Activated CD8-positive, alpha-beta T cell treated with anti-CD3 and anti-CD28 coated beads for 36 hours (primary cell): Measurements from ENCODE around the gene PRR5. TPM values are rescaled to one million over a fixed set of nuclear protein-coding genes. Genes with fewer than 3 reads are reported as not detected.

ENCODE experiments used
- ATAC-seq: fragments of 200-7000 bp; cut with Tn5 transposase; one replicate; pipeline ENCODE4 v1.10.0; 2021; ENCODE audit warnings: mild to moderate bottlenecking, moderate library complexity
- CTCF ChIA-PET: fragments of 350-600 bp; sonication (Branson Sonifier 250); formaldehyde crosslinking; loops from one replicate; lab custom pipeline; 2021; ENCODE audit warnings: antibody characterized with exemption; lab: Charles Lee
- POLR2A ChIA-PET: fragments of 350-600 bp; sonication (Branson Sonifier 250); formaldehyde crosslinking; loops from one replicate; lab custom pipeline; 2021; ENCODE audit warnings: antibody characterized with exemption; lab: Charles Lee
- DNase-seq: peaks from one replicate; pipeline ENCODE4 v3.0.0-alpha.2; 2020
- H3K27ac Mint-ChIP-seq: one replicate; pipeline ENCODE4 v1.8.0; 2021; ENCODE audit warnings: mild to moderate bottlenecking, mixed read lengths
- H3K27me3 Mint-ChIP-seq: one replicate; pipeline ENCODE4 v1.8.0; 2021; ENCODE audit warnings: mixed read lengths
- H3K36me3 Mint-ChIP-seq: one replicate; pipeline ENCODE4 v1.8.0; 2021; ENCODE audit warnings: low read depth, mixed read lengths
- H3K4me1 Mint-ChIP-seq: one replicate; pipeline ENCODE4 v1.8.0; 2021; ENCODE audit warnings: low read depth, mixed read lengths
- H3K4me3 Mint-ChIP-seq: one replicate; pipeline ENCODE4 v1.8.0; 2021; ENCODE audit warnings: mild to moderate bottlenecking, moderate library complexity, mixed read lengths
- H3K9me3 Mint-ChIP-seq: one replicate; pipeline ENCODE4 v1.8.0; 2021; ENCODE audit warnings: mixed read lengths
- intact Hi-C: fragments of 100-400 bp; cut with micrococcal nuclease; formaldehyde crosslinking; loops from one replicate; pipeline ENCODE4 v1.10.0; 2022
- total RNA-seq, 2 experiments: library from RNA; stranded (reverse); gene quantifications; one replicate each; pipeline ENCODE4 v1.2.3, GENCODE V29; 2021
- TF ChIP-seq, protein P1 (sequence below): fragments of 200-600 bp; IDR thresholded peaks from one replicate; pipeline ENCODE4 v1.8.0; 2022; ENCODE audit warnings: antibody characterized with exemption, mild to moderate bottlenecking

Gene PRR5
- total RNA-seq, 2 experiments from 2014 or later = 26.8 to 27.3 TPM

DNA sequence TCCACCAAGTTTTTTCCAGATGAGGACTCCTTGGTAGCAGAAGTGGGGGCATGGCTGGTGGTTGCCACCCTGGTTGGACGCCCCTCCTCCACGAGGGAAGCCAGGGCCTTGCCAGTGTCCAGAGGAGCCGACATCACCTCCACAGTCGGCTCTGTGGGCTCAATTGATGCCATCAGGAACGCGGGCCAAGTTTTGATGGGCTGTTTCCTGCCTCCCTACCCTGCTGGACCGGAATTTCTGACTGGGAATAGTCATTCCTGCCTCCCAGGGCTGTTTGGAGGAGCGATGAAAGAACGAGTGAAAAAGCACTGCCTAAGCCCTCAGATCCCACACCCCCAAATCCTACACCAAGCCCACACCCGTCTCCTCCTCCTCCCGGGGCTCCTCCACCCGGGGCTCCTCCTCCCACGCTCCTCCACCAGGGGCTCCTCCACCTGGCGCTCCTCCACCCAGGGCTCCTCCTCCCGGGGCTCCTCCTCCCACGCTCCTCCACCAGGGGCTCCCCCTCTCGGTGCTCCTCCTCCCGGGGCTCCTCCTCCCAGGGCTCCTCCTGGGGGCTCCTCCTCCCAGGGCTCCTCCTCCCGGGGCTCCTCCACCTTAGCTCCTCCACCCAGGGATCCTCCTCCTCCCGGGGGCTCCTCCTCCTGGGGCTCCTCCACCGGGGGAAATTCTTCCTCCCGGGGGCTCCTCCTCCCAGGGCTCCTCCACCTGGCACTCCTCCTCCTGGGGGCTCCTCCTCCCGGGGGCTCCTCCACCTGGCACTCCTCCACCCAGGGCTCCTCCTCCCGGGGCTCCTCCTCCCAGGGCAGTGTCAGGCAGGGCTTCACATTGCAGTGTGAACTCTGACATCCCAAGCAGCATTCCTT is 10.0 kb upstream of the PRR5 start:
- ATAC-seq (no peak), DNase-seq (no peak)
- intact Hi-C loops = no loop called here
- Mint-ChIP-seq H3K9me3 (no peaks in the 10 kb centered on the region), H3K36me3 (no peaks in the 10 kb centered on the region), H3K27me3 (no peaks in the 10 kb centered on the region), H3K4me3 (no peak overlapping the region), H3K27ac (no peak overlapping the region), H3K4me1 (peaks cover 5% of the 10 kb centered on the region)
- CTCF ChIA-PET = no interaction called here
- POLR2A ChIA-PET = interaction anchor here (1.4 kb wide), 1 partner anchor 11 kb away, joined by 3 read pairs; no protein-coding TSS in a partner anchor
- TF ChIP-seq, protein P1, sequence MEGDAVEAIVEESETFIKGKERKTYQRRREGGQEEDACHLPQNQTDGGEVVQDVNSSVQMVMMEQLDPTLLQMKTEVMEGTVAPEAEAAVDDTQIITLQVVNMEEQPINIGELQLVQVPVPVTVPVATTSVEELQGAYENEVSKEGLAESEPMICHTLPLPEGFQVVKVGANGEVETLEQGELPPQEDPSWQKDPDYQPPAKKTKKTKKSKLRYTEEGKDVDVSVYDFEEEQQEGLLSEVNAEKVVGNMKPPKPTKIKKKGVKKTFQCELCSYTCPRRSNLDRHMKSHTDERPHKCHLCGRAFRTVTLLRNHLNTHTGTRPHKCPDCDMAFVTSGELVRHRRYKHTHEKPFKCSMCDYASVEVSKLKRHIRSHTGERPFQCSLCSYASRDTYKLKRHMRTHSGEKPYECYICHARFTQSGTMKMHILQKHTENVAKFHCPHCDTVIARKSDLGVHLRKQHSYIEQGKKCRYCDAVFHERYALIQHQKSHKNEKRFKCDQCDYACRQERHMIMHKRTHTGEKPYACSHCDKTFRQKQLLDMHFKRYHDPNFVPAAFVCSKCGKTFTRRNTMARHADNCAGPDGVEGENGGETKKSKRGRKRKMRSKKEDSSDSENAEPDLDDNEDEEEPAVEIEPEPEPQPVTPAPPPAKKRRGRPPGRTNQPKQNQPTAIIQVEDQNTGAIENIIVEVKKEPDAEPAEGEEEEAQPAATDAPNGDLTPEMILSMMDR = no peak

DNA sequence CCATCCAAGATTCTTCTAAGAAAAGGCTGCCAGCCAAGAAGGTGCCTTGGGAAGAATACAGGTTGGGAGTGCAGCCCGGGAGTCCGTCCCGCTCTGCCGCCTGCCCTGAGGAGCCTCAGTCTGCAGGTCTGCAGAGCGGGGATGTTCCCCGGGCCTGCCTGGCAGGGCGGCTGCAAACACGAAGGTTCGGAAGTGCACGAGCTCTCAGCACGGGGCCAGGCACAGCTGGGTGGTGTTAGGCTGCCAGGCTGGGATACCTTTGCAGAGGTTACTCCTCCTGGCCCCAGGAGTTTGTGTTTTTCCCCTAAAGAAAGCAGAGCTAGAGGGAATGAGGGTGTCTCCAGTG is 9.4 kb upstream of the PRR5 start:
- Mint-ChIP-seq H3K4me1 (peaks cover 8% of the 10 kb centered on the region), H3K9me3 (no peaks in the 10 kb centered on the region), H3K27me3 (no peaks in the 10 kb centered on the region), H3K27ac (no peak overlapping the region), H3K4me3 (no peak overlapping the region), H3K36me3 (no peaks in the 10 kb centered on the region)
- ChIA-PET POLR2A (interaction anchor here (1.4 kb wide), 1 partner anchor 10 kb away, joined by 3 read pairs; no protein-coding TSS in a partner anchor), CTCF (no interaction called here)
- intact Hi-C loops = no loop called here
- DNase-seq = no peak
- ATAC-seq = no peak
- TF ChIP-seq, protein P1 = no peak

DNA sequence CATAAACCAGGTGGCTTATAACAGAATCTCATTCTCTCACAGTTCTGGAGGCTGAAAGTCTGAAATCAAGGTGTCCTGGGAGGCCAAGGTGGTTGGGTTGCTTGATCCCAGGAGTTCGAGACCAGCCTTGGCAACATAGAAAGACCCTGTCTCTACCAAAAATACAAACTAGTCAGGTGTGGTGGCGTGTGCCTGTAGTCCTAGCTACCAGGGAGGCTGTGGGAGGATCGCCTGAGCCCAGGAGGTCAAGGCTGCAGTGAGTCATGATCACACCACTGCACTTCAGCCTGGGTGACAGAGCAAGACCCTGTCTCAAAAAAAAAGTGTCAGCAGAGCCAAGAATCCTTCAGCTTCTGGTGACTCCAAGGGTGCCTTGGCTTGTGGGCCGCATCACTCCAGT is 8.9 kb upstream of the PRR5 start:
- ATAC-seq (no peak), DNase-seq (no peak)
- H3K36me3 Mint-ChIP-seq = no peaks in the 10 kb centered on the region
- peaks cover 11% of the 10 kb centered on the region for H3K4me1 Mint-ChIP-seq
- POLR2A ChIA-PET = interaction anchor here (1.4 kb wide), 1 partner anchor 10 kb away, joined by 3 read pairs; no protein-coding TSS in a partner anchor
- TF ChIP-seq, protein P1 = no peak
- no peaks in the 10 kb centered on the region for H3K9me3 Mint-ChIP-seq
- CTCF ChIA-PET = interaction anchor here (2.3 kb wide), 1 partner anchor 43 kb away, joined by 9 read pairs; no protein-coding TSS in a partner anchor
- H3K4me3 Mint-ChIP-seq = no peak overlapping the region
- H3K27me3 Mint-ChIP-seq = no peaks in the 10 kb centered on the region
- no peak overlapping the region for H3K27ac Mint-ChIP-seq
- intact Hi-C loops = no loop called here

DNA sequence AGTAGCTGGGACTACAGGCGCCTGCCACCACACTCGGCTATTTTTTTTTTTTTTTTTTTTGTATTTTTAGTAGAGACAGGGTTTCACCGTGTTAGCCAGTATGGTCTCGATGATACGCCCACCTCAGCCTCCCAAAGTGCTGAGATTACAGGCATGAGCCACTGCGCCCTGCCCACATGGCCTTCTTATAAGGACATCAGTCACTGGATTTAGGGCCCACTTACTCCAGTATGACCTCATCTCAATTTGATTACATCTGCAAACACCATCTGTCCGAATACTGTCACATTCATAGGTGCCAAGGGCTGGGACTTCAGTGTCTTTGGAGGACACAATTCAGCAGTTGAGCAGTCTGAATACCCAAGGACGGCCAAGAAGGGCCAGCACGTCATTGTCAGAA is 8.2 kb upstream of the PRR5 start:
- intact Hi-C loops = no loop called here
- no peaks in the 10 kb centered on the region for H3K9me3 Mint-ChIP-seq
- ChIA-PET POLR2A (interaction anchor here (0.6 to 1.4 kb wide), 2 partner anchors 9 to 711 kb away, joined by 3 read pairs; no protein-coding TSS in a partner anchor), CTCF (interaction anchor here (2.3 kb wide), 1 partner anchor 42 kb away, joined by 9 read pairs; no protein-coding TSS in a partner anchor)
- peaks cover 15% of the 10 kb centered on the region for H3K4me1 Mint-ChIP-seq
- TF ChIP-seq, protein P1 = no peak
- no peaks in the 10 kb centered on the region for H3K36me3 Mint-ChIP-seq
- no peak overlapping the region for H3K27ac Mint-ChIP-seq
- DNase-seq (no peak), ATAC-seq (no peak)
- H3K27me3 Mint-ChIP-seq = no peaks in the 10 kb centered on the region
- no peak overlapping the region for H3K4me3 Mint-ChIP-seq
